Breast epithelium (tissue), 4 donors: ENCODE results near the gene CNNM3. TPM values are rescaled to one million over a fixed set of nuclear protein-coding genes. Genes with fewer than 3 reads are reported as not detected.
A peak's percentile ranks its signal among the peaks of the same experiment; 100 is the strongest.
"Not testable (repeated sequence)": the region's sequence is repeated elsewhere in the genome, so short reads cannot be mapped to it uniquely, and the experiment has no call there.

ENCODE experiments used
- DNase-seq, 2 donors: peaks; one replicate each; pipeline ENCODE4 v3.0.0-alpha.2; 2019; ENCODE audit warnings: low spot score in 2 of 2
- H3K27ac ChIP-seq, 2 donors: fragments of 200-600 bp; sonication (generic) in 1 of 2; one replicate each; pipeline ENCODE4 v1.5.1; 2016 to 2019; ENCODE audit warnings: mild to moderate bottlenecking in 1 of 2
- H3K27me3 ChIP-seq, 2 donors: fragments of 200-600 bp; sonication (generic) in 1 of 2; one replicate each; pipeline versions ENCODE4 v1.5.1 to v1.6.0; 2017 to 2019; ENCODE audit warnings: control low read depth in 1 of 2, mild to moderate bottlenecking in 1 of 2
- H3K36me3 ChIP-seq: fragments of 200-600 bp; one replicate; pipeline ENCODE4 v1.5.1; 2019
- H3K4me1 ChIP-seq, 2 donors: fragments of 200-600 bp; sonication (generic); one replicate each; pipeline ENCODE4 v1.5.1; 2016 to 2019; ENCODE audit warnings: control low read depth in 1 of 2
- H3K4me3 ChIP-seq, 3 donors: fragments of 200-600 bp; sonication (generic); 1 replicate in 2 of 3; 2 replicates in 1 of 3; pipeline ENCODE4 v1.5.1; 2016 to 2019; ENCODE audit warnings: mild to moderate bottlenecking in 3 of 3, moderate library complexity in 2 of 3
- H3K9me3 ChIP-seq, 2 donors: fragments of 200-600 bp; sonication (generic) in 1 of 2; one replicate each; pipeline ENCODE4 v1.5.1; 2016 to 2019; ENCODE audit warnings: control low read depth in 1 of 2
- POLR2A ChIP-seq: fragments of 450-650 bp; IDR thresholded peaks from one replicate; pipeline ENCODE4 v1.6.1; 2016; ENCODE audit warnings: antibody characterized with exemption, mild to moderate bottlenecking, moderate library complexity
- POLR2AphosphoS5 ChIP-seq, 3 donors: sonication (generic); formaldehyde crosslinking; IDR thresholded peaks; one replicate each; pipeline ENCODE4 v1.6.1; 2017; ENCODE audit warnings: antibody characterized with exemption in 3 of 3
- intact Hi-C: fragments of 100-400 bp; cut with DNase I; formaldehyde crosslinking; loops from one replicate; pipeline ENCODE4 v1.15.1; 2023; ENCODE audit warnings: low total_unique reads
- total RNA-seq, 3 donors: library from RNA; depleted of rRNA; stranded (reverse); fragments of >200 nt; gene quantifications; one replicate each; pipeline ENCODE4 v1.1.0, GENCODE V29; 2016
- TF ChIP-seq, protein P1 (sequence below), 3 donors: fragments of 450-650 bp; IDR thresholded peaks; one replicate each; pipeline ENCODE4 v1.5.1; 2016 to 2017; ENCODE audit warnings: antibody characterized with exemption in 3 of 3, mild to moderate bottlenecking in 3 of 3, moderate library complexity in 3 of 3

The CNNM3 gene
- total RNA-seq, 3 donors from 2014 or later: 7.5 to 13.8 (median 11.8) TPM

DNA sequence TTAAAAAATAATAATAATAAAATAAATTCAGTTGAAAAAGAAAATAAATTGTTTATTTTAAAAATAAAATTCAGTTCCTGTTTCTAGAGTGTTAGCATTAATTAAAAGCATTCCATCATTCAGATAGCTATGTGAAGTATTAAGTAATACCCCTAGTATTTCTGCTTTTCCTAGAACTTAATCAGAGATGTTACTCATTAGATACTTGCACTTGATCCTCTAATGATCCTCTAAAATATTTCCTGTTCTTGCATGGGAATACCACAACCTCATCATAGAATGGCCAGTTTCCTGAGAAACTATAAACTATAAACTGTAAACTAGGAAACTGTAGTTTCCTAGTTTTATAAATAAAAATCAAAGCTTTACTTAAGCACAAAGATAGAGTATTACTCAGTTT lies 11.1 kb upstream of the CNNM3 start:
- H3K9me3 ChIP-seq: no peaks in the 10 kb centered on the region
- H3K36me3 ChIP-seq: no peaks in the 10 kb centered on the region
- no peaks in the 10 kb centered on the region for H3K27me3 ChIP-seq
- no peak overlapping the region for H3K27ac ChIP-seq
- intact Hi-C loops: no loop called here
- H3K4me1 ChIP-seq: no peaks in the 10 kb centered on the region
- no peak overlapping the region for H3K4me3 ChIP-seq
- TF ChIP-seq, protein P1, sequence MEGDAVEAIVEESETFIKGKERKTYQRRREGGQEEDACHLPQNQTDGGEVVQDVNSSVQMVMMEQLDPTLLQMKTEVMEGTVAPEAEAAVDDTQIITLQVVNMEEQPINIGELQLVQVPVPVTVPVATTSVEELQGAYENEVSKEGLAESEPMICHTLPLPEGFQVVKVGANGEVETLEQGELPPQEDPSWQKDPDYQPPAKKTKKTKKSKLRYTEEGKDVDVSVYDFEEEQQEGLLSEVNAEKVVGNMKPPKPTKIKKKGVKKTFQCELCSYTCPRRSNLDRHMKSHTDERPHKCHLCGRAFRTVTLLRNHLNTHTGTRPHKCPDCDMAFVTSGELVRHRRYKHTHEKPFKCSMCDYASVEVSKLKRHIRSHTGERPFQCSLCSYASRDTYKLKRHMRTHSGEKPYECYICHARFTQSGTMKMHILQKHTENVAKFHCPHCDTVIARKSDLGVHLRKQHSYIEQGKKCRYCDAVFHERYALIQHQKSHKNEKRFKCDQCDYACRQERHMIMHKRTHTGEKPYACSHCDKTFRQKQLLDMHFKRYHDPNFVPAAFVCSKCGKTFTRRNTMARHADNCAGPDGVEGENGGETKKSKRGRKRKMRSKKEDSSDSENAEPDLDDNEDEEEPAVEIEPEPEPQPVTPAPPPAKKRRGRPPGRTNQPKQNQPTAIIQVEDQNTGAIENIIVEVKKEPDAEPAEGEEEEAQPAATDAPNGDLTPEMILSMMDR (IDR thresholded peaks at IDR 0.05): no peak
- TF ChIP-seq POLR2AphosphoS5 (IDR thresholded peaks at IDR 0.05): no peak
- no peak for DNase-seq

DNA sequence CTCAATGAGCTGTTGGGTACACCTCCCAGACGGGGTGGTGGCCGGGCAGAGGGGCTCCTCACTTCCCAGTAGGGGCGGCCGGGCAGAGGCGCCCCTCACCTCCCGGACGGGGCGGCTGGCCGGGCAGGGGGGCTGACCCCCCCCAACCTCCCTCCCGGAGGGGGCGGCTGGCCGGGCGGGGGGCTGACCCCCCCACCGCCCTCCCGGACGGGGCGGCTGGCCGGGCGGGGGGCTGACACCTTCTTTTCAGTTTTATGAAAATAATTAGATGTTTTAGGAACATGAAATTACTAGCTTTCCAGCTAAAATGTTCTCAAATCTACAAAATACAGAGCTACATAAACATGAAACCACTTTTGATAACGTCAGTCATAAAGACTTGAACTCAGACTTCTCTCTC lies 10.1 kb upstream of the CNNM3 start:
- H3K27me3 ChIP-seq, H3K36me3 ChIP-seq, H3K4me1 ChIP-seq, H3K27ac ChIP-seq, H3K4me3 ChIP-seq, intact Hi-C loops, H3K9me3 ChIP-seq, DNase-seq: not testable (repeated sequence)

DNA sequence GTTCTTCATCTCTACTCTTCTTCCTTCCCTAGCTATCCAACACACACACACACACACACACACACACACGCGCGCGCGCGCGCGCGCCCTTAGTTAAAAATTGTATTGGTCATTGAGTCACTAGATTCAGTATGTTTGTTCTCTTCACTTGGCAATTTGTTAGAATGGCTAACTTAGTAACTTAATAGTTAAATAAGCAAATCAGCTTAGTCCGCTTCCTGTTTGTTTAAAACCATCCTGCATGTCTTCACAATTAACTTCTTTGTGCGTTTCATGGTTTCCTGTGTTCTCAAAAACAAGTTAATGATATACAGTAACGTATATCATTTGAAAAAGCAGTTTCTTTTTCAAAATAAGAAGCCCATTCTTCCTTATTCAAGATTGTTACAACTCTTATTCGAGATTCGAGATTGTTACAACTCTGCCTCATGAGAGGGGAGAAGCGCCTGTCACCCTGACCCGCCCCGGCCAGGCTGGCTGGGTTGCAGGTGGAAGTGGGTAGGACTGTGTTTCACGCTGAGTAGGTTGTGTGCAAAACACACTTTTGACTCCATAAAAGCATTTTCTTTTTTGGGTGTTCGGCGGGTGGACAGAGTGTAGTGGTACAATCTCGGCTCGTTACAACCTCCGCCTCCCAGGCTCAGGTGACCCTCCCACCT lies 9.5 kb upstream of the CNNM3 start:
- H3K36me3 ChIP-seq: no peaks in the 10 kb centered on the region
- no peaks in the 10 kb centered on the region for H3K9me3 ChIP-seq
- no peaks in the 10 kb centered on the region for H3K27me3 ChIP-seq
- TF ChIP-seq POLR2A (no peak), POLR2AphosphoS5 (IDR thresholded peaks at IDR 0.05) (no peak)
- TF ChIP-seq, protein P1 (IDR thresholded peaks at IDR 0.05): no peak
- no peaks in the 10 kb centered on the region for H3K4me1 ChIP-seq
- intact Hi-C loops: no loop called here
- no peak for DNase-seq
- H3K27ac ChIP-seq: peak overlapping the region in 1 of 2 donors; percentile 17
- no peak overlapping the region for H3K4me3 ChIP-seq

DNA sequence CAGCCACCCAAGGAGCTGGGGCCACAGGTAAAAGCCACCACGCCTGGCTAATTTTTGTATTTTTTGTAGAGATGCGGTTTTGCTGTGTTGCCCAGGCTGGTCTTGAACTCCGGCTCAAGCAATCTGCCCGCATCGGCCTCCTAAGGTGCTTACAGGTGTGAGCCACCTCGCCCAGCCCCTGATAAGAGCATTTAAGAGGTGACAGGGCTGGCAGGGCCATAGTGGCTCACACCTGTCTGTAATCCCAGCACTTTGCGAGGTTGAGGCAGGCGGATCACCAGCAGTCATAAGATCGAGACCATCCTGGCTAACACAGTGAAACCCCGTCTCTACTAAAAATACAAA lies 9.0 kb upstream of the CNNM3 start:
- no peak overlapping the region for H3K4me3 ChIP-seq
- H3K9me3 ChIP-seq: no peaks in the 10 kb centered on the region
- TF ChIP-seq, protein P1 (IDR thresholded peaks at IDR 0.05): no peak
- TF ChIP-seq POLR2AphosphoS5 (IDR thresholded peaks at IDR 0.05): no peak
- no peak for TF ChIP-seq POLR2A
- H3K36me3 ChIP-seq: no peaks in the 10 kb centered on the region
- H3K4me1 ChIP-seq: no peaks in the 10 kb centered on the region
- no peak for DNase-seq
- H3K27ac ChIP-seq: peak overlapping the region in 1 of 2 donors; percentile 17
- intact Hi-C loops: no loop called here
- H3K27me3 ChIP-seq: no peaks in the 10 kb centered on the region

DNA sequence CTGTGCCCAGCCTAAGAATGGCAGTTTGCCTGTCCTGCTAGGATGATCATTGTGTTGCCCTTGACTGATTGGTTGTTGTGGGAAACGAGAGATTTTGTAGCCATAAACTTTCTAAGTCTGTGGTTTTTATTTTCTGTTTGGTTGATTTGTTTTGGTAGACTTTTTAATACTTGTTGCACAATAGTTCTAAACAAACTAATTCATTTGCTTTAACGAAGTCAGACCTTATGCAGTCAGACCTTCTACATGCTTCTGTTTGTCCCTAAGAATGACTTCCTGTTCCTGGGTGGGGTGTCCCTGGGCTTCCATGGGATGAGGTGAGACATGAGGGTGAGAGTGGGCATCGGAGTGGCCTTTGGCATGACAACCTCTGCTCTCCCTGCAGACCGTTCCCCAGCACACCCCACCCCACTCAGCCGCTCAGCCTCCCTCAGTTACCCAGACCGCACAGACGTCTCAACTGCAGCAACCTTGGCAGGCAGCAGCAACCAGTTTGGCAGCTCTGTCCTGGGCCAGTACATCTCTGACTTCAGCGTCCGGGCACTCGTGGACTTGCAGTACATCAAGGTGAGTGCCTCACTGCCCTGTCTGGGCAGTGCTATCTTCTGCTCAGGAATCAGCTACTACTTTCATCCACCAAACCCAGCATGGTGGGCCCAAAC lies 7.8 kb upstream of the CNNM3 start:
- no peak for TF ChIP-seq POLR2A
- TF ChIP-seq, protein P1 (IDR thresholded peaks at IDR 0.05): no peak
- TF ChIP-seq POLR2AphosphoS5 (IDR thresholded peaks at IDR 0.05): no peak
- DNase-seq: peak; percentile 48 to 71
- intact Hi-C loops: no loop called here
- H3K27ac ChIP-seq: no peak overlapping the region
- no peaks in the 10 kb centered on the region for H3K4me1 ChIP-seq
- H3K9me3 ChIP-seq: no peaks in the 10 kb centered on the region
- no peaks in the 10 kb centered on the region for H3K27me3 ChIP-seq
- no peak overlapping the region for H3K4me3 ChIP-seq
- H3K36me3 ChIP-seq: no peaks in the 10 kb centered on the region
